Measurements from ENCODE around the gene ASPG.
"Not testable (repeated sequence)": the region's sequence is repeated elsewhere in the genome, so short reads cannot be mapped to it uniquely, and the experiment has no call there.

Gene ASPG

GRCh38 chr14:104150136-104151025, 64.9 kb downstream of the ASPG start:
- TF ChIP-seq, protein P1, sequence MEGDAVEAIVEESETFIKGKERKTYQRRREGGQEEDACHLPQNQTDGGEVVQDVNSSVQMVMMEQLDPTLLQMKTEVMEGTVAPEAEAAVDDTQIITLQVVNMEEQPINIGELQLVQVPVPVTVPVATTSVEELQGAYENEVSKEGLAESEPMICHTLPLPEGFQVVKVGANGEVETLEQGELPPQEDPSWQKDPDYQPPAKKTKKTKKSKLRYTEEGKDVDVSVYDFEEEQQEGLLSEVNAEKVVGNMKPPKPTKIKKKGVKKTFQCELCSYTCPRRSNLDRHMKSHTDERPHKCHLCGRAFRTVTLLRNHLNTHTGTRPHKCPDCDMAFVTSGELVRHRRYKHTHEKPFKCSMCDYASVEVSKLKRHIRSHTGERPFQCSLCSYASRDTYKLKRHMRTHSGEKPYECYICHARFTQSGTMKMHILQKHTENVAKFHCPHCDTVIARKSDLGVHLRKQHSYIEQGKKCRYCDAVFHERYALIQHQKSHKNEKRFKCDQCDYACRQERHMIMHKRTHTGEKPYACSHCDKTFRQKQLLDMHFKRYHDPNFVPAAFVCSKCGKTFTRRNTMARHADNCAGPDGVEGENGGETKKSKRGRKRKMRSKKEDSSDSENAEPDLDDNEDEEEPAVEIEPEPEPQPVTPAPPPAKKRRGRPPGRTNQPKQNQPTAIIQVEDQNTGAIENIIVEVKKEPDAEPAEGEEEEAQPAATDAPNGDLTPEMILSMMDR (IDR thresholded peaks at IDR 0.05; ENCODE audit: extremely low read depth, insufficient read depth, missing control alignments), result peak; percentile 26
- DNase-seq (ENCODE audit: low spot score), result no peak
- in situ Hi-C loops (cut with MboI; ENCODE audit: low pct_unique_long_range_greater_than_20kb, low sequenced_read_pairs, unreplicated experiment), result no loop called here

- in situ Hi-C loops (cut with MboI; ENCODE audit: low pct_unique_long_range_greater_than_20kb, low sequenced_read_pairs, unreplicated experiment), result no loop called here
- TF ChIP-seq, protein P1 (IDR thresholded peaks at IDR 0.05; ENCODE audit: extremely low read depth, insufficient read depth, missing control alignments), result no peak
- DNase-seq (ENCODE audit: low spot score), result no peak
These were observed 65.5 kb downstream of the ASPG start for GRCh38 chr14:104151026-104151381.

- TF ChIP-seq, protein P1 (IDR thresholded peaks at IDR 0.05; ENCODE audit: extremely low read depth, insufficient read depth, missing control alignments), result no peak
- in situ Hi-C loops (cut with MboI; ENCODE audit: low pct_unique_long_range_greater_than_20kb, low sequenced_read_pairs, unreplicated experiment), result no loop called here
- no peak for DNase-seq (ENCODE audit: low spot score)
These were observed 66.2 kb downstream of the ASPG start for GRCh38 chr14:104151566-104152245.

- in situ Hi-C loops (cut with MboI; ENCODE audit: low pct_unique_long_range_greater_than_20kb, low sequenced_read_pairs, unreplicated experiment), result no loop called here
- no peak for DNase-seq (ENCODE audit: low spot score)
- TF ChIP-seq, protein P1 (IDR thresholded peaks at IDR 0.05; ENCODE audit: extremely low read depth, insufficient read depth, missing control alignments), result no peak
These were observed 66.7 kb downstream of the ASPG start for GRCh38 chr14:104152246-104152575.

DNA sequence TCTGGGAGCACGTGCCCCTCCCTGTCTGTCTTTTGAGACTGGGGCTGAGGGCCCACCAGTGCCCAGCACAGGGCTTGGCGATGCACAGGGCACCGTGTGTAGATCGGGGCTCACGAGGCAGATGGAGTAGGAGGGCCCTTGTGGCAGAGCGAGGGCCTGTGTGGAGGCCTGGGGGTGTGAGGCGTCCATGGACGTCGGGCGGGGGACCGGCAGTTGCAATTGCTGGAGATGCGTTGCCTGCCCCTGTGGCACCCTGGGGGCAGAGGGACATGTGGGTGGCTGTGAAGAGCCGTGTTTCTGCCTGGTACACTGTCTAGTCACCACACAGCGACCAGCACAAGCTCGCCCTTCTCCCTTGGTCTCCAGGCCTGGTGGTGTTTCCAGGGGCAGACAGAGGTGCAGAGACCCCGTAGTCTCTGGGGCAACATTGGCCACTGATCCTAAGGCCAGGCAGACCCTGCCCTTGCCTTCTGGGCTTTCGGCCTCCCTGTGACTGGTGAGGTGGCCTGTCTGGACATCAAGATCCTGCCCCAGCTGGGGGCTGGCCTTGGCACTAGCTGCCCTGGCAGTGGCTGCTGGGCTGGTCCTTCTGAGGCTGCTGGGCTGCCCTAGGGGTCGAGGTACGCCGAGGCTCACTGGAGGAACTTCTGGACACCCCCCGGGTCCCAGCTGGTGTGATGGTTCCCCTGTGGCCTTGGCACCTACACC, 67.3 kb downstream of the ASPG start:
- DNase-seq (ENCODE audit: low spot score), result no peak
- TF ChIP-seq, protein P1 (IDR thresholded peaks at IDR 0.05; ENCODE audit: extremely low read depth, insufficient read depth, missing control alignments), result no peak
- in situ Hi-C loops (cut with MboI; ENCODE audit: low pct_unique_long_range_greater_than_20kb, low sequenced_read_pairs, unreplicated experiment), result no loop called here

DNA sequence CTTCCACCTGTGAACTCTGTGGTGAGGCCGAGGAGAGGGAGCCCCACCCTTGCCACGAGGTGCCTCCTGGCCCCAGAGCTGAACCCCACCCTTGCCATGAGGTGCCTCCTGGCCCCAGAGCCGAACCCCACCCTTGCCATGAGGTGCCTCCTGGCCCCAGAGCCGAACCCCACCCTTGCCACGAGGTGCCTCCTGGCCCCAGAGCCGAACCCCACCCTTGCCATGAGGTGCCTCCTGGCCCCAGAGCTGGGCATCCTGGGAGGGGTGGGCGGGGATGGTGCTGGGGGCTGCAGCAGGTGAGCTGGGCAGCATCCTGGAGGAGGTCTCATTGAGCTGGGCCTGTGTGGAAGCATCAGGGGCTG, 67.9 kb downstream of the ASPG start:
- DNase-seq (ENCODE audit: low spot score); in situ Hi-C loops (cut with MboI; ENCODE audit: low pct_unique_long_range_greater_than_20kb, low sequenced_read_pairs, unreplicated experiment): not testable (repeated sequence)

DNA sequence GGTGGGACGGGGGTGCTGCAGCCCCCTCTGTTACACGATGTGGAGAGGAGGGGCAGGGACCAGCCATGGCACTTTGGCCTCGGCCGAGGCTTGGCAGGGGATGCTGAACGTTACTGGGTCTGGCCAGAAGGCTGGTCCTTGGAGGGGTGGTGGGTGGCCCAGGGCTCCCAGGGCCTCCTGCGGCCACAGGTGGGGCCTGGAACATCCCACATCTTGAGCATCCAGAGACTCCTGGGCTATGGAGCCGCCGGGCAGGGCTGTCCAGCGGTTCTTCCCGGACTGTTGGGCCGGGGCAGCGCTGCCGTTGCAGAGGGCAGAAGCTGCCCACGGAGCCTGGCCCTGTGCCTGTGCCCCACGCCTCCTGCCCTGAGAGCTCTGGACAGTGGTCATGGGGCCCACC, 68.7 kb downstream of the ASPG start:
- no peak for DNase-seq (ENCODE audit: low spot score)
- TF ChIP-seq, protein P1 (IDR thresholded peaks at IDR 0.05; ENCODE audit: extremely low read depth, insufficient read depth, missing control alignments), result no peak
- in situ Hi-C loops (cut with MboI; ENCODE audit: low pct_unique_long_range_greater_than_20kb, low sequenced_read_pairs, unreplicated experiment), result no loop called here
